ENCODE results near the gene PLEKHA1.
A peak's percentile ranks its signal among the peaks of the same experiment; 100 is the strongest.

PLEKHA1 gene

GRCh38 chr10:122374237-122374858 lies at the start of gene PLEKHA1:
TSS of gene PLEKHA1 (plus strand) at chr10:122374708. CDS start at chr10:122393201, 18,493 bp downstream.
- DNase-seq, result peak; percentile 97 to 99 (median 99)

- DNase-seq, result no peak
These were observed 49.3 kb upstream of the PLEKHA1 start for GRCh38 chr10:122325235-122325634.

GRCh38 chr10:122326385-122326784 lies 48.1 kb upstream of the PLEKHA1 start:
- DNase-seq, result no peak

GRCh38 chr10:122326806-122327205 lies 47.7 kb upstream of the PLEKHA1 start:
- DNase-seq, result no peak

GRCh38 chr10:122327237-122328206 lies 47.0 kb upstream of the PLEKHA1 start:
- DNase-seq, result no peak

GRCh38 chr10:122328676-122329075 lies 45.8 kb upstream of the PLEKHA1 start:
- DNase-seq, result peak; percentile 46 to 70 (median 64)

GRCh38 chr10:122329416-122329815 lies 45.1 kb upstream of the PLEKHA1 start:
- no peak for DNase-seq

GRCh38 chr10:122331100-122331499 lies 43.4 kb upstream of the PLEKHA1 start:
- no peak for DNase-seq

- peak in 1 of 3 donors; percentile 12 for DNase-seq
These were observed 42.7 kb upstream of the PLEKHA1 start for GRCh38 chr10:122331615-122332446.

GRCh38 chr10:122333037-122333436 lies 41.5 kb upstream of the PLEKHA1 start:
- DNase-seq, result peak; percentile 69 to 81 (median 78)

GRCh38 chr10:122336332-122336731 lies 38.2 kb upstream of the PLEKHA1 start:
- no peak for DNase-seq

GRCh38 chr10:122336961-122337360 lies 37.5 kb upstream of the PLEKHA1 start:
- no peak for DNase-seq

GRCh38 chr10:122338609-122339441 lies 35.7 kb upstream of the PLEKHA1 start:
- no peak for DNase-seq

- no peak for DNase-seq
These were observed 33.2 kb upstream of the PLEKHA1 start for GRCh38 chr10:122341141-122341810.

- peak; percentile 73 to 78 (median 76) for DNase-seq
These were observed 32.0 kb upstream of the PLEKHA1 start for GRCh38 chr10:122342293-122343134.

GRCh38 chr10:122343135-122343800 lies 31.2 kb upstream of the PLEKHA1 start:
- DNase-seq, result no peak

- DNase-seq, result no peak
These were observed 30.6 kb upstream of the PLEKHA1 start for GRCh38 chr10:122343936-122344335.

- DNase-seq, result peak in 1 of 3 donors; percentile 23
These were observed 29.7 kb upstream of the PLEKHA1 start for GRCh38 chr10:122344741-122345258.

GRCh38 chr10:122346326-122346950 lies 28.1 kb upstream of the PLEKHA1 start:
- no peak for DNase-seq
